ENCODE measurements around the gene OBI1.

GRCh38 chr13:78623132-78623531 lies 35.8 kb downstream of the OBI1 start:
- TF ChIP-seq POLR2A (IDR thresholded peaks at IDR 0.05) (no peak), CTCF (IDR thresholded peaks at IDR 0.05) (no peak), POLR2AphosphoS5 (IDR thresholded peaks at IDR 0.05) (no peak)
